PC-3 (cell line): ENCODE data around the gene SLC22A14. TPM values are rescaled to one million over a fixed set of nuclear protein-coding genes. Genes with fewer than 3 reads are reported as not detected.

ENCODE experiments used
- ATAC-seq: fragments of 200-7000 bp; cut with Tn5 transposase; 2 replicates; pipeline ENCODE4 v1.9.1; 2020; ENCODE audit warnings: mild to moderate bottlenecking, moderate library complexity
- BruUV-seq: library from RNA; stranded (reverse); fragments of 400-500 nt; replicated peaks from 2 replicates; lab custom pipeline; 2021; lab: Mats Ljungman, UMichigan
- CTCF ChIA-PET: fragments of 300-600 bp; sonication (Branson Sonifier 250); formaldehyde crosslinking; loops from one replicate; lab custom pipeline; 2022; ENCODE audit warnings: antibody characterized with exemption; lab: Charles Lee
- POLR2A ChIA-PET: fragments of 300-600 bp; sonication (Branson Sonifier 250); formaldehyde crosslinking; loops from one replicate; lab custom pipeline; 2022; ENCODE audit warnings: antibody characterized with exemption; ENCODE audit not compliant: unreplicated experiment; lab: Charles Lee
- DNase-seq: peaks from one replicate; pipeline ENCODE4 v3.0.0-alpha.2; 2015
- H2AFZ ChIP-seq: fragments of 300-600 bp; sonication (generic); 2 replicates; pipeline ENCODE4 v1.6.0; 2016; ENCODE audit warnings: antibody characterized with exemption, low read length
- H3F3A ChIP-seq: fragments of 300-600 bp; sonication (generic); one replicate; pipeline ENCODE4 v1.6.0; 2017; ENCODE audit warnings: antibody characterized with exemption, low read length, control low read depth, mild to moderate bottlenecking; ENCODE audit not compliant: unreplicated experiment
- H3K27ac ChIP-seq: fragments of 300-600 bp; sonication (generic); 2 replicates; pipeline ENCODE4 v1.5.1; 2016; ENCODE audit warnings: mild to moderate bottlenecking, low read length
- H3K27me3 ChIP-seq: fragments of 300-600 bp; sonication (generic); 2 replicates; pipeline ENCODE4 v1.6.1; 2016; ENCODE audit warnings: low read length, mixed read lengths
- H3K36me3 ChIP-seq: fragments of 300-600 bp; sonication (generic); 2 replicates; pipeline ENCODE4 v1.6.1; 2016; ENCODE audit warnings: low read depth, mixed run types, low read length, mixed read lengths
- H3K4me1 ChIP-seq: fragments of 300-600 bp; sonication (generic); 2 replicates; pipeline ENCODE4 v1.5.1; 2016; ENCODE audit warnings: low read length; ENCODE audit not compliant: insufficient read depth
- H3K4me2 ChIP-seq: fragments of 300-600 bp; sonication (generic); 2 replicates; pipeline ENCODE4 v1.6.0; 2016; ENCODE audit warnings: low read length
- H3K4me3 ChIP-seq: fragments of 300-600 bp; sonication (generic); 2 replicates; pipeline ENCODE4 v1.5.1; 2016; ENCODE audit warnings: mild to moderate bottlenecking, low read length, mixed read lengths
- H3K79me2 ChIP-seq: fragments of 300-600 bp; sonication (generic); 2 replicates; pipeline ENCODE4 v1.6.1; 2017; ENCODE audit warnings: low read length, mixed read lengths
- H3K9ac ChIP-seq: fragments of 300-600 bp; sonication (generic); 2 replicates; pipeline ENCODE4 v1.6.0; 2016; ENCODE audit warnings: mild to moderate bottlenecking, low read length
- H3K9me2 ChIP-seq: fragments of 300-600 bp; sonication (generic); replicated peaks from 2 replicates; pipeline ENCODE4 v1.6.1; 2016; ENCODE audit warnings: mixed run types, low read length, mixed read lengths
- H3K9me3 ChIP-seq: fragments of 300-600 bp; sonication (generic); 2 replicates; pipeline ENCODE4 v1.6.1; 2016; ENCODE audit warnings: low read length, mixed read lengths
- H4K20me1 ChIP-seq: fragments of 300-600 bp; sonication (generic); 2 replicates; pipeline ENCODE4 v1.6.1; 2016; ENCODE audit warnings: low read length, mixed read lengths
- EZH2 ChIP-seq: fragments of 300-600 bp; sonication (generic); IDR thresholded peaks from one replicate; pipeline ENCODE4 v1.6.1; 2017; ENCODE audit warnings: antibody characterized with exemption, mild to moderate bottlenecking, low read length; ENCODE audit not compliant: unreplicated experiment
- EZH2phosphoT487 ChIP-seq: fragments of 300-600 bp; sonication (generic); IDR thresholded peaks from 2 replicates; pipeline ENCODE4 v1.6.1; 2018; ENCODE audit warnings: mild to moderate bottlenecking, antibody characterized with exemption, low read length, borderline replicate concordance
- intact Hi-C: fragments of 100-400 bp; cut with micrococcal nuclease; formaldehyde crosslinking; loops from 2 replicates; pipeline ENCODE4 v1.9.0; 2023
- total RNA-seq: library from RNA; depleted of rRNA; stranded (reverse); fragments of >200 nt; gene quantifications from 2 replicates; pipeline ENCODE4 v1.2.3, GENCODE V29; 2014
- TF ChIP-seq, protein P1 (sequence below): fragments of 300-600 bp; sonication (generic); conservative IDR thresholded peaks from 2 replicates; pipeline ENCODE4 v1.5.1; 2017; ENCODE audit warnings: antibody characterized with exemption, low read depth, mild to moderate bottlenecking, low read length

The SLC22A14 gene
- total RNA-seq, 1 experiment from 2014 or later, result 0.07 TPM

DNA sequence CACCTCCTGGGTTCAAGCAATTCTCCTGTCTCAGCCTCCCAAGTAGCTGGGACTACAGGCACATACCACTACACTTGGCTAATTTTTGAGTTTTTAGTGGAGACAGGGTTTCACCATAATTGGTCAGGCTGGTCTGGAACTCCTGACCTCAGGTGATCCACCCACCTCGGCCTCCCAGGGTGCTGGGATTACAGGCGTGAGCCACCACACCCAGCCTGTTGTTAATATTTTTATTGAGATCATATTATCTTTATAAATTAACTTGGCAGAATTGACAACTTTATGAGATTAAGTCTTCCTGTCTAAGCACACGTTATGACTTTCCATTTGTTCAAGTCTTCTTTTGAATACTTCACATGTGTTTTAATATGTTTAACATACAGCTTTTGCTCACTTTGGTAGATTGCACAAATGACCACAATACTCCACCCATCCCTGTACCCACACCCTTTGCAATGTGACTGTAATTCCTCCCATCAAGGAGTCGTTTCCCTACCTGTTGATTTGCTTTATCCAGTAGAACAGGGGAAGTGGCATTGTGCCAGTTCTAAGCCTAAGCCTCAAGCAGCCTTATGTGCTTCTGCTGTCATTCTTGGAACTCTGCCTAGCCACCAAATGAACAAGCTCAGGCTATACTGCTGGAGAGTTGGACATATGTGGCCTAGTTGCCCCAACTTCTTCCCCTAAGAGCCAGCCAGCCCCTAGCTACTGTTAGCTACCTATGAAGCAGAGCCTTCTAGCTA, 72.7 kb downstream of the SLC22A14 start:
- DNase-seq (peak; percentile 78), ATAC-seq (peak; percentile 62)
- H3F3A ChIP-seq, result no peaks in the 10 kb centered on the region
- peaks cover 31% of the 10 kb centered on the region for H3K79me2 ChIP-seq
- peaks cover 6% of the 10 kb centered on the region; the same call in 1 of the 2 replicates for H4K20me1 ChIP-seq
- TF ChIP-seq, protein P1, sequence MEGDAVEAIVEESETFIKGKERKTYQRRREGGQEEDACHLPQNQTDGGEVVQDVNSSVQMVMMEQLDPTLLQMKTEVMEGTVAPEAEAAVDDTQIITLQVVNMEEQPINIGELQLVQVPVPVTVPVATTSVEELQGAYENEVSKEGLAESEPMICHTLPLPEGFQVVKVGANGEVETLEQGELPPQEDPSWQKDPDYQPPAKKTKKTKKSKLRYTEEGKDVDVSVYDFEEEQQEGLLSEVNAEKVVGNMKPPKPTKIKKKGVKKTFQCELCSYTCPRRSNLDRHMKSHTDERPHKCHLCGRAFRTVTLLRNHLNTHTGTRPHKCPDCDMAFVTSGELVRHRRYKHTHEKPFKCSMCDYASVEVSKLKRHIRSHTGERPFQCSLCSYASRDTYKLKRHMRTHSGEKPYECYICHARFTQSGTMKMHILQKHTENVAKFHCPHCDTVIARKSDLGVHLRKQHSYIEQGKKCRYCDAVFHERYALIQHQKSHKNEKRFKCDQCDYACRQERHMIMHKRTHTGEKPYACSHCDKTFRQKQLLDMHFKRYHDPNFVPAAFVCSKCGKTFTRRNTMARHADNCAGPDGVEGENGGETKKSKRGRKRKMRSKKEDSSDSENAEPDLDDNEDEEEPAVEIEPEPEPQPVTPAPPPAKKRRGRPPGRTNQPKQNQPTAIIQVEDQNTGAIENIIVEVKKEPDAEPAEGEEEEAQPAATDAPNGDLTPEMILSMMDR, result no peak
- TF ChIP-seq EZH2, result no peak
- TF ChIP-seq EZH2phosphoT487, result no peak
- peaks cover 16% of the 10 kb centered on the region for H3K4me1 ChIP-seq
- H3K4me3 ChIP-seq, result no peak overlapping the region
- ChIA-PET CTCF (interaction anchor here (0.8 kb wide), 1 partner anchor 57 kb away, joined by 6 read pairs; no protein-coding TSS in a partner anchor), POLR2A (interaction anchor here (0.5 kb wide), 1 partner anchor 84 kb away, joined by 4 read pairs; no protein-coding TSS in a partner anchor)
- intact Hi-C loops, result no loop called here
- no peaks in the 10 kb centered on the region for H3K9me3 ChIP-seq
- no peak overlapping the region for H3K27ac ChIP-seq
- H3K9ac ChIP-seq, result no peak overlapping the region
- no peaks in the 10 kb centered on the region for H3K9me2 ChIP-seq
- no peaks in the 10 kb centered on the region for H3K27me3 ChIP-seq
- peaks cover 28% of the 10 kb centered on the region for H3K36me3 ChIP-seq
- no TSS peak for BruUV-seq
- no peak overlapping the region for H2AFZ ChIP-seq
- no peak overlapping the region for H3K4me2 ChIP-seq

DNA sequence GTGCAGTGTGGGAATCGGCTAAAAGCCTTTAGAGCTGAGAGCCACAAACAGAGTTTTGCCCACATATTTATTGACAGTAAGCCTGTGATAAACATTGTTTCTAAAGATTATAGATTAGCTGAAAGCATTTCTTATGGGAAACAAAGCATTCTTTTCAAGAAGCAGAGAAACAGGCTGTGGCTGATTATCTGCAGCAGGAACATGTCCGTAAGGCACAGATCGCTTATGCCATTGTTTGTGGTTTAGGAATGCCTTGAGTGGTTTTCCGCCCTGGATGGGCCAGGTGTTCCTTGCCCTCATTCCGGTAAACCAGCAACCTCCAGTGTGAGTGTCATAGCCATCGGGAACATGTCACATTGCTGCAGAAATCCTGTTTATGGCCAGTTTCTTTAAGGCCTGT, 76.9 kb downstream of the SLC22A14 start:
- TF ChIP-seq, protein P1, result no peak
- TF ChIP-seq EZH2phosphoT487, result no peak
- TF ChIP-seq EZH2, result no peak
- H3F3A ChIP-seq, result no peaks in the 10 kb centered on the region
- H3K9me3 ChIP-seq, result no peaks in the 10 kb centered on the region
- H3K36me3 ChIP-seq, result peaks cover 21% of the 10 kb centered on the region; the same call in 1 of the 2 replicates
- H2AFZ ChIP-seq, result no peak overlapping the region
- ChIA-PET POLR2A (no interaction called here), CTCF (no interaction called here)
- H3K9ac ChIP-seq, result no peak overlapping the region
- no TSS peak for BruUV-seq
- H3K4me3 ChIP-seq, result no peak overlapping the region
- no peaks in the 10 kb centered on the region for H3K27me3 ChIP-seq
- intact Hi-C loops, result no loop called here
- H3K4me2 ChIP-seq, result no peak overlapping the region
- peaks cover 7% of the 10 kb centered on the region; the same call in 1 of the 2 replicates for H3K79me2 ChIP-seq
- H4K20me1 ChIP-seq, result no peaks in the 10 kb centered on the region
- ATAC-seq (no peak), DNase-seq (no peak)
- H3K9me2 ChIP-seq, result no peaks in the 10 kb centered on the region
- peaks cover 10% of the 10 kb centered on the region; the same call in 1 of the 2 replicates for H3K4me1 ChIP-seq
- no peak overlapping the region for H3K27ac ChIP-seq

DNA sequence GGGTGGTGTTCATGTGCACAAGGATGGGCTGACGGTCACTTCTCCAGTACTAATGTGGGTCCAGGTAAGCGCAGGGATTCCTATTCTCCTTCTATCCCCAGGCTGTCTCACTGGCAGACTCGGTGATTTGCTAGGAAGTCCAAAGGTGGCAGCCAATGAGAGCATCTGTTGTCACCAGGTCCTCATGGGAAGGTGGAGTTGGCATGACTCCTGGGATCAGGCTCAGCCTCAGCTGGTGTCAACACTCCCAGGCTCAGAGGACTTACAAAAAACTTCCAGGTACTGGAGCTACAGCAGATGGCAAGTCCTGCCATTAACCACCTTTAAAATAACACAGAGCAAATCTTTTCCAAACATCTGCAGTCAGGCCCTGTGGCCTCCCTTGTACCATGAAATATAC, 78.3 kb downstream of the SLC22A14 start:
- no peak overlapping the region for H3K9ac ChIP-seq
- H3K27ac ChIP-seq, result no peak overlapping the region
- ChIA-PET POLR2A (no interaction called here), CTCF (no interaction called here)
- peaks cover 32% of the 10 kb centered on the region for H3K36me3 ChIP-seq
- no peaks in the 10 kb centered on the region for H3K27me3 ChIP-seq
- H4K20me1 ChIP-seq, result no peaks in the 10 kb centered on the region
- intact Hi-C loops, result no loop called here
- no peak for TF ChIP-seq EZH2
- TF ChIP-seq EZH2phosphoT487, result no peak
- TF ChIP-seq, protein P1, result no peak
- peaks cover 4% of the 10 kb centered on the region; the same call in 1 of the 2 replicates for H3K79me2 ChIP-seq
- H3K4me1 ChIP-seq, result no peaks in the 10 kb centered on the region
- no peaks in the 10 kb centered on the region for H3F3A ChIP-seq
- no TSS peak for BruUV-seq
- H3K4me2 ChIP-seq, result no peak overlapping the region
- no peaks in the 10 kb centered on the region for H3K9me2 ChIP-seq
- no peak for DNase-seq
- H2AFZ ChIP-seq, result no peak overlapping the region
- no peak for ATAC-seq
- H3K4me3 ChIP-seq, result no peak overlapping the region
- no peaks in the 10 kb centered on the region for H3K9me3 ChIP-seq
